GM23248 (cell line): ENCODE data around the gene PPP1R9B. TPM values are rescaled to one million over a fixed set of nuclear protein-coding genes. Genes with fewer than 3 reads are reported as not detected.

Experiments used
- DNase-seq: peaks from one replicate; pipeline ENCODE4 v3.0.0-alpha.2; 2015
- H2AFZ ChIP-seq: fragments of 200-600 bp; sonication (generic); 2 replicates; pipeline ENCODE4 v1.6.1; 2016; ENCODE audit warnings: antibody characterized with exemption
- H3F3A ChIP-seq: fragments of 200-600 bp; sonication (generic); 2 replicates; pipeline ENCODE4 v1.6.1; 2016; ENCODE audit warnings: mild to moderate bottlenecking, antibody characterized with exemption, mixed run types; ENCODE audit not compliant: insufficient read depth
- H3K27ac ChIP-seq: fragments of 200-600 bp; sonication (generic); 2 replicates; pipeline ENCODE4 v1.5.1; 2016; ENCODE audit warnings: mild to moderate bottlenecking
- H3K27me3 ChIP-seq: fragments of 200-600 bp; sonication (generic); replicated peaks from 2 replicates; pipeline ENCODE4 v1.6.1; 2016; ENCODE audit warnings: mild to moderate bottlenecking; ENCODE audit not compliant: insufficient read depth
- H3K36me3 ChIP-seq: fragments of 200-600 bp; sonication (generic); 2 replicates; pipeline ENCODE4 v1.6.1; 2016; ENCODE audit warnings: low read depth, mild to moderate bottlenecking
- H3K4me1 ChIP-seq: fragments of 200-600 bp; sonication (generic); 2 replicates; pipeline ENCODE4 v1.6.1; 2016; ENCODE audit warnings: mild to moderate bottlenecking; ENCODE audit not compliant: insufficient read depth
- H3K4me2 ChIP-seq: fragments of 200-600 bp; sonication (generic); one replicate; pipeline ENCODE4 v1.6.1; 2016; ENCODE audit warnings: mild to moderate bottlenecking; ENCODE audit not compliant: unreplicated experiment
- H3K4me3 ChIP-seq: fragments of 200-600 bp; sonication (generic); 2 replicates; pipeline ENCODE4 v1.5.1; 2016; ENCODE audit warnings: mild to moderate bottlenecking
- H3K79me2 ChIP-seq: fragments of 200-600 bp; sonication (generic); 2 replicates; pipeline ENCODE4 v1.6.1; 2016; ENCODE audit warnings: mild to moderate bottlenecking; ENCODE audit not compliant: insufficient read depth
- H3K9ac ChIP-seq: fragments of 200-600 bp; sonication (generic); 2 replicates; pipeline ENCODE4 v1.6.1; 2016; ENCODE audit warnings: mild to moderate bottlenecking
- H3K9me2 ChIP-seq: fragments of 200-600 bp; sonication (generic); 2 replicates; pipeline ENCODE4 v1.6.1; 2016; ENCODE audit warnings: mixed run types, mild to moderate bottlenecking, moderate library complexity; ENCODE audit not compliant: insufficient read depth
- H3K9me3 ChIP-seq: fragments of 200-600 bp; sonication (generic); one replicate; pipeline ENCODE4 v1.6.1; 2017; ENCODE audit warnings: low read depth
- H4K20me1 ChIP-seq: fragments of 200-600 bp; sonication (generic); 2 replicates; pipeline ENCODE4 v1.6.0; 2016; ENCODE audit not compliant: insufficient read depth
- EZH2 ChIP-seq: fragments of 200-600 bp; sonication (generic); IDR thresholded peaks from 2 replicates; pipeline ENCODE4 v1.6.1; 2018; ENCODE audit warnings: antibody characterized with exemption, mild to moderate bottlenecking; ENCODE audit not compliant: insufficient read depth, poor library complexity, severe bottlenecking
- EZH2phosphoT487 ChIP-seq: fragments of 200-600 bp; sonication (generic); IDR thresholded peaks from 2 replicates; pipeline ENCODE4 v1.6.1; 2018; ENCODE audit warnings: antibody characterized with exemption, moderate library complexity, mild to moderate bottlenecking, low read depth; ENCODE audit not compliant: insufficient read depth
- WGBS, 2 experiments: methylation state at CpG; one replicate each; pipeline ENCODE4 v1.1.6; 2015 to 2017; ENCODE audit warnings: low lambda C conversion rate in 2 of 2, low coverage in 1 of 2; ENCODE audit errors: missing lambda C conversion rate in 2 of 2; 5-methylcytosine and 5-hydroxymethylcytosine counted together
- in situ Hi-C: fragments of 300-500 bp; cut with MboI; formaldehyde crosslinking; loops from 2 replicates; pipeline ENCODE4 v1.15.0; 2020
- polyA plus RNA-seq: library from polyadenylated mRNA; unstranded; fragments of >200 nt; fragmentation: Nextera tagmentation; extraction: Ambion mirVana; gene quantifications from 2 replicates; pipeline ENCODE4 v1.2.1, GENCODE V29; 2016
- total RNA-seq: library from RNA; depleted of rRNA; stranded (reverse); fragments of >200 nt; shearing (Covaris generic); gene quantifications from 2 replicates; pipeline ENCODE4 v1.2.3, GENCODE V29; 2014

Gene PPP1R9B
- total and polyA plus RNA-seq, 2 experiments from 2014 or later, result 2.3 to 69.4 TPM

DNA sequence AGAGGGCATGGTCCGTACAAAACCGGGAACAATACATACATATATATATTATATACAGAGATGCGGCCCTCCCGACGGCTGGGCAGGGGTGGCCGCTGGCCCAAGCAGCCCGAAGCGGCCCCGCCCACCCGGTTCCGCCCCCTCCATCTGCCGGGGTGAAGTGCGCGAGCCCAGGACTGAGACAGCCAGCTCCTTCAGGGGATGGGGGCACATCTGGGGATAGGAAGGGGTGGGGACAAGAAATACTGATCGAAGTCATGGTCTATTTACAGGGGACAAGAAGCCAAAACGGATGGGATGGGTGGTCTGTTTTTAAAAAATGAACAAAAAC lies 16.7 kb downstream of the PPP1R9B start:
- Histone ChIP-seq H3K9me2 (no peaks in the 10 kb centered on the region), H3K36me3 (peaks cover 8% of the 10 kb centered on the region), H3K4me1 (peaks cover 22% of the 10 kb centered on the region), H3F3A (peaks cover 34% of the 10 kb centered on the region; the same call in 1 of the 2 replicates), H3K4me2 (no peak overlapping the region), H3K9me3 (no peaks in the 10 kb centered on the region), H3K9ac (peak overlapping the region; percentile 36; the same call in 1 of the 2 replicates), H3K79me2 (peaks cover 3% of the 10 kb centered on the region; the same call in 1 of the 2 replicates), H3K27me3 (no peaks in the 10 kb centered on the region), H2AFZ (no peak overlapping the region), H3K4me3 (no peak overlapping the region), H3K27ac (peak overlapping the region; percentile 44), H4K20me1 (no peaks in the 10 kb centered on the region)
- in situ Hi-C loops, result no loop called here
- TF ChIP-seq EZH2phosphoT487, result no peak
- no peak for TF ChIP-seq EZH2
- WGBS, 2 experiments, result 21 to 22% methylated on average over 13 to 16 of the region's 16 CpGs
- DNase-seq, result peak; percentile 39

DNA sequence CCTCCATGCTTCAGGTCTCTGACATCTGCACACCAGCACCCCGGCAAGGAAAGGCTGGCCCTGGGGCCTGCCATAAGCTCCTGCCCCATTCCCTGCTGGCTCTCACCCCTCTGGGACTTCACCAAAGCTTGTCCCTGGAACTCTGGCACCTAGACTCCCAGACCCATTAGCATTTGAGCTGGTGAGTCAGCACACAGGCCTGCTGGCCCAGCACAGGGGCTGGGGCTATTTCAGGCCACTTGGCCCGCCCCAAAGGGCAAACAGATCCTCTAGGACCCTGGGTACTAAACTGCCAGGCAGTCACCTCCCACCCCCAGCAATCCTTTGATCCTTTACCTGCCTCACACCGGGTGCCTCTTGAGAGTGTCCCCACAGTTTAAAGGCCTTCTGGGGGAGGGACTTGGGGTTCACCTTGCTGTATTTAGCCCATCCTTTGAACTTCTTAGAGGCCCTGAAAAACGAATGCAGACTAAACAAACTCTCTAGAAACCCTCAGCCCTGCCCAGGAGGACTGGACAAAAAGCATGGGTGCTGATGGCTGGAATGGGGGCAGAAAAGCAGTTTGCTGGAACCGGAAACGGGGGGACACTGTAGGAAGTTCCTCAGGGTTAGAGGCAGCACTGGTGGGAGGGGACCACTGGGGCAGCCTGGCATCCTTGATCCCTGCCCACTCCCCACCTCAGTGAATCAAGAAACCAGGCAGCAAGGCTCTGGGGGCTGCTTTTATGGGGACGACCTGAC lies 17.3 kb downstream of the PPP1R9B start:
- no peaks in the 10 kb centered on the region for H4K20me1 ChIP-seq
- no peak for TF ChIP-seq EZH2phosphoT487
- no peak for TF ChIP-seq EZH2
- H3K4me2 ChIP-seq, result no peak overlapping the region
- H3K9ac ChIP-seq, result no peak overlapping the region
- no peaks in the 10 kb centered on the region for H3K79me2 ChIP-seq
- peak overlapping the region; percentile 44 for H3K27ac ChIP-seq
- H2AFZ ChIP-seq, result no peak overlapping the region
- H3K4me1 ChIP-seq, result peaks cover 22% of the 10 kb centered on the region
- in situ Hi-C loops, result no loop called here
- H3F3A ChIP-seq, result peaks cover 34% of the 10 kb centered on the region; the same call in 1 of the 2 replicates
- H3K4me3 ChIP-seq, result no peak overlapping the region
- 22 to 27% methylated on average over 7 of the region's 7 CpGs for WGBS, 2 experiments
- no peaks in the 10 kb centered on the region for H3K27me3 ChIP-seq
- H3K9me2 ChIP-seq, result no peaks in the 10 kb centered on the region
- H3K36me3 ChIP-seq, result peaks cover 3% of the 10 kb centered on the region; the same call in 1 of the 2 replicates
- no peaks in the 10 kb centered on the region for H3K9me3 ChIP-seq
- peak; percentile 82 for DNase-seq

- H3K27ac ChIP-seq, result no peak overlapping the region
- WGBS, 2 experiments, result 82 to 88% methylated on average over 6 of the region's 6 CpGs
- no peaks in the 10 kb centered on the region for H3K9me2 ChIP-seq
- in situ Hi-C loops, result no loop called here
- H3K4me1 ChIP-seq, result peaks cover 22% of the 10 kb centered on the region
- no peaks in the 10 kb centered on the region for H3K36me3 ChIP-seq
- H3K79me2 ChIP-seq, result no peaks in the 10 kb centered on the region
- H3K9ac ChIP-seq, result no peak overlapping the region
- no peak overlapping the region for H2AFZ ChIP-seq
- no peak overlapping the region for H3K4me3 ChIP-seq
- H3K4me2 ChIP-seq, result no peak overlapping the region
- no peaks in the 10 kb centered on the region for H3K27me3 ChIP-seq
- H3K9me3 ChIP-seq, result no peaks in the 10 kb centered on the region
- TF ChIP-seq EZH2, result no peak
- no peak for TF ChIP-seq EZH2phosphoT487
- no peaks in the 10 kb centered on the region for H4K20me1 ChIP-seq
- H3F3A ChIP-seq, result peaks cover 33% of the 10 kb centered on the region; the same call in 1 of the 2 replicates
- no peak for DNase-seq
These were observed 18.2 kb downstream of the PPP1R9B start for GRCh38 chr17:50132104-50132794.

DNA sequence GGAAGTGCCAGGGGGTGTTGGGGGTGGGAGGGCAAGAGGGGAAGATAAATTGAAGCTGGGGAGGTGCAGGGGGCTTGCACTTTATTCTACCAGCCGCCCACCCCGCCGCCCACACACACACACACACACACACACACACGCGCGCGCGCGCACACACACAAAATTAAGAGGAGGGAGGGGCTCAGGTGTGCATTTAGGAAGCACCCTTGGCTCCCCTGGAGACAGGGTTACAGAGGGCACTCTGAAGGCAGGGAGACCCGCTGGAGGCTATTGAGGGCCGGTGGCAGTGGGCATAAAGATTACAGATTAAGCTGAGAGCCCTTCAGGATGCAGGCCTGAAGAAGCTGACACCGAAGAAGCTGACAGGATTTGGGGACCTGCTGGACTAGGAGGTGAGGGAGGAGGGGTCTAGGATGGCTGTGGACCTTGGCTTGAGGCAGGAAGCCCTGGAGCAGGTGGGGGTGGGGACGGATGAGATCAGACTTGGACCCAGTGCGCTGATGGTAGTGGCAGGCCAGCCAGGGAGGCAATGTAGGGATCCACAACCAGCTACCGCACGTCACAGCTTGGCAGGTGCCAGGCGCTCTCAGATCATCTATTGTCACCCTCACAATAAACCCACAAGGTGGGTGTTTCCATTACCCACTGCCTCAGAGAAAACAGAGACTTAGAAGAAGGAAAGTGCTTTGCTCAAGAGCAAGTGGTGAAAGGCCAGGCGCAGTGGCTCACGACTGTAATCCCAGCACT lies 19.7 kb downstream of the PPP1R9B start:
- Histone ChIP-seq H3K9ac (no peak overlapping the region), H3K4me1 (peaks cover 22% of the 10 kb centered on the region), H3F3A (peaks cover 30% of the 10 kb centered on the region; the same call in 1 of the 2 replicates), H3K27ac (no peak overlapping the region), H3K4me2 (no peak overlapping the region), H3K4me3 (peak overlapping the region; percentile 71), H4K20me1 (no peaks in the 10 kb centered on the region), H3K9me2 (no peaks in the 10 kb centered on the region), H3K36me3 (no peaks in the 10 kb centered on the region), H3K79me2 (no peaks in the 10 kb centered on the region), H2AFZ (no peak overlapping the region), H3K27me3 (no peaks in the 10 kb centered on the region), H3K9me3 (no peaks in the 10 kb centered on the region)
- TF ChIP-seq EZH2 (no peak), EZH2phosphoT487 (no peak)
- 80 to 84% methylated on average over 15 to 19 of the region's 19 CpGs for WGBS, 2 experiments
- in situ Hi-C loops, result no loop called here
- no peak for DNase-seq
